SJCRH30 (cell line): Measurements from ENCODE around the gene MTCH1. TPM values are rescaled to one million over a fixed set of nuclear protein-coding genes. Genes with fewer than 3 reads are reported as not detected.
A peak's percentile ranks its signal among the peaks of the same experiment; 100 is the strongest.

Experiments
- DNase-seq, 2 experiments: peaks; one replicate each; pipeline ENCODE4 v3.0.0-alpha.2; 2015 to 2020
- H3K27ac ChIP-seq: fragments of 250-450 bp; sonication (Bioruptor Pico); 2 replicates; pipeline ENCODE4 v1.5.1; 2020; ENCODE audit warnings: mild to moderate bottlenecking, moderate library complexity
- H3K27me3 ChIP-seq: fragments of 250-450 bp; sonication (Bioruptor Pico); 2 replicates; pipeline ENCODE4 v1.5.1; 2020; ENCODE audit warnings: mild to moderate bottlenecking, moderate library complexity
- H3K36me3 ChIP-seq: fragments of 250-450 bp; sonication (Bioruptor Pico); 2 replicates; pipeline ENCODE4 v1.5.1; 2020; ENCODE audit warnings: mild to moderate bottlenecking, moderate library complexity
- H3K4me1 ChIP-seq: fragments of 250-450 bp; sonication (Bioruptor Pico); 2 replicates; pipeline ENCODE4 v1.5.1; 2020; ENCODE audit warnings: mild to moderate bottlenecking, moderate library complexity
- H3K4me3 ChIP-seq: fragments of 250-450 bp; sonication (Bioruptor Pico); 2 replicates; pipeline ENCODE4 v1.5.1; 2020; ENCODE audit warnings: mild to moderate bottlenecking, moderate library complexity
- H3K9me3 ChIP-seq: fragments of 250-450 bp; sonication (Bioruptor Pico); replicated peaks from 2 replicates; pipeline ENCODE4 v1.5.1; 2020; ENCODE audit warnings: mild to moderate bottlenecking, moderate library complexity
- total RNA-seq: library from RNA; depleted of rRNA; stranded (reverse); fragments of >200 nt; shearing (Covaris generic); gene quantifications from 2 replicates; pipeline ENCODE4 v1.2.3, GENCODE V29; 2014

MTCH1 gene
- total RNA-seq, 1 experiment from 2014 or later: 173 TPM

GRCh38 chr6:36973190-36973589 lies 12.8 kb downstream of the MTCH1 start:
- H3K36me3 ChIP-seq: peaks cover 72% of the 10 kb centered on the region
- H3K4me3 ChIP-seq: no peak overlapping the region
- peaks cover 7% of the 10 kb centered on the region; the same call in 1 of the 2 replicates for H3K4me1 ChIP-seq
- H3K27me3 ChIP-seq: no peaks in the 10 kb centered on the region
- no peaks in the 10 kb centered on the region for H3K9me3 ChIP-seq
- no peak overlapping the region for H3K27ac ChIP-seq
- DNase-seq: no peak

- peaks cover 7% of the 10 kb centered on the region; the same call in 1 of the 2 replicates for H3K4me1 ChIP-seq
- no peak overlapping the region for H3K27ac ChIP-seq
- no peaks in the 10 kb centered on the region for H3K9me3 ChIP-seq
- H3K36me3 ChIP-seq: peaks cover 75% of the 10 kb centered on the region
- no peaks in the 10 kb centered on the region for H3K27me3 ChIP-seq
- no peak for DNase-seq
- H3K4me3 ChIP-seq: no peak overlapping the region
These were observed 13.9 kb downstream of the MTCH1 start for GRCh38 chr6:36971921-36972673.

GRCh38 chr6:36970892-36971842 lies 14.8 kb downstream of the MTCH1 start:
- no peaks in the 10 kb centered on the region for H3K9me3 ChIP-seq
- H3K4me1 ChIP-seq: peaks cover 7% of the 10 kb centered on the region; the same call in 1 of the 2 replicates
- no peak for DNase-seq
- H3K27me3 ChIP-seq: no peaks in the 10 kb centered on the region
- peaks cover 67% of the 10 kb centered on the region for H3K36me3 ChIP-seq
- no peak overlapping the region for H3K27ac ChIP-seq
- H3K4me3 ChIP-seq: no peak overlapping the region

- Histone ChIP-seq H3K9me3 (no peaks in the 10 kb centered on the region), H3K27me3 (no peaks in the 10 kb centered on the region), H3K27ac (no peak overlapping the region), H3K4me1 (peaks cover 7% of the 10 kb centered on the region; the same call in 1 of the 2 replicates), H3K4me3 (no peak overlapping the region), H3K36me3 (peaks cover 60% of the 10 kb centered on the region)
- DNase-seq: no peak
These were observed 15.8 kb downstream of the MTCH1 start for GRCh38 chr6:36969988-36970891.

- Histone ChIP-seq H3K27ac (no peak overlapping the region), H3K4me3 (no peak overlapping the region), H3K9me3 (no peaks in the 10 kb centered on the region), H3K36me3 (peaks cover 50% of the 10 kb centered on the region), H3K27me3 (no peaks in the 10 kb centered on the region), H3K4me1 (peaks cover under 1% of the 10 kb centered on the region)
- DNase-seq: no peak
These were observed 16.7 kb downstream of the MTCH1 start for GRCh38 chr6:36969240-36969691.

GRCh38 chr6:36968266-36968977 lies 17.6 kb downstream of the MTCH1 start:
- no peak for DNase-seq
- H3K36me3 ChIP-seq: peaks cover 42% of the 10 kb centered on the region
- no peaks in the 10 kb centered on the region for H3K27me3 ChIP-seq
- no peaks in the 10 kb centered on the region for H3K9me3 ChIP-seq
- no peak overlapping the region for H3K27ac ChIP-seq
- H3K4me1 ChIP-seq: peaks cover 7% of the 10 kb centered on the region; the same call in 1 of the 2 replicates
- no peak overlapping the region for H3K4me3 ChIP-seq

- peaks cover 35% of the 10 kb centered on the region for H3K36me3 ChIP-seq
- DNase-seq: no peak
- peaks cover 9% of the 10 kb centered on the region; the same call in 1 of the 2 replicates for H3K4me1 ChIP-seq
- H3K4me3 ChIP-seq: no peak overlapping the region
- no peak overlapping the region for H3K27ac ChIP-seq
- no peaks in the 10 kb centered on the region for H3K9me3 ChIP-seq
- no peaks in the 10 kb centered on the region for H3K27me3 ChIP-seq
These were observed 18.2 kb downstream of the MTCH1 start for GRCh38 chr6:36967757-36968156.

GRCh38 chr6:36967301-36967700 lies 18.7 kb downstream of the MTCH1 start:
- Histone ChIP-seq H3K27ac (no peak overlapping the region), H3K4me1 (peaks cover 9% of the 10 kb centered on the region; the same call in 1 of the 2 replicates), H3K27me3 (no peaks in the 10 kb centered on the region), H3K4me3 (no peak overlapping the region), H3K36me3 (peaks cover 31% of the 10 kb centered on the region), H3K9me3 (no peaks in the 10 kb centered on the region)
- DNase-seq: no peak

GRCh38 chr6:36964908-36965307 lies 21.1 kb downstream of the MTCH1 start:
- H3K27ac ChIP-seq: no peak overlapping the region
- H3K9me3 ChIP-seq: no peaks in the 10 kb centered on the region
- H3K4me3 ChIP-seq: no peak overlapping the region
- H3K36me3 ChIP-seq: peaks cover 14% of the 10 kb centered on the region
- DNase-seq: no peak
- H3K27me3 ChIP-seq: no peaks in the 10 kb centered on the region
- H3K4me1 ChIP-seq: peaks cover 9% of the 10 kb centered on the region; the same call in 1 of the 2 replicates

GRCh38 chr6:36964349-36964748 lies 21.6 kb downstream of the MTCH1 start:
- Histone ChIP-seq H3K4me3 (no peak overlapping the region), H3K27me3 (no peaks in the 10 kb centered on the region), H3K36me3 (peaks cover 11% of the 10 kb centered on the region), H3K4me1 (peaks cover 9% of the 10 kb centered on the region; the same call in 1 of the 2 replicates), H3K27ac (no peak overlapping the region), H3K9me3 (no peaks in the 10 kb centered on the region)
- DNase-seq: no peak

GRCh38 chr6:36963451-36964290 lies 22.3 kb downstream of the MTCH1 start:
- DNase-seq: peak; percentile 65 to 75
- H3K4me3 ChIP-seq: no peak overlapping the region

GRCh38 chr6:36962874-36963273 lies 23.1 kb downstream of the MTCH1 start:
- peak; percentile 45 to 50 for DNase-seq
- Histone ChIP-seq H3K4me1 (peaks cover 9% of the 10 kb centered on the region; the same call in 1 of the 2 replicates), H3K36me3 (peaks cover 4% of the 10 kb centered on the region)

More at GRCh38 chr6:36963451-36964290, 22.3 kb downstream of the MTCH1 start:
- Histone ChIP-seq H3K36me3 (peaks cover 11% of the 10 kb centered on the region), H3K27ac (no peak overlapping the region), H3K4me1 (peaks cover 9% of the 10 kb centered on the region; the same call in 1 of the 2 replicates), H3K27me3 (no peaks in the 10 kb centered on the region), H3K9me3 (no peaks in the 10 kb centered on the region)

More at GRCh38 chr6:36962874-36963273, 23.1 kb downstream of the MTCH1 start:
- Histone ChIP-seq H3K27me3 (no peaks in the 10 kb centered on the region), H3K4me3 (no peak overlapping the region), H3K9me3 (no peaks in the 10 kb centered on the region), H3K27ac (no peak overlapping the region)
